Kidney glomerular epithelial cell (primary cell): ENCODE measurements around the gene POU6F2.

ENCODE experiments used
- DNase-seq: peaks from one replicate; lab custom pipeline; 2025; lab: John Stamatoyannopoulos, UW

Gene POU6F2

DNA sequence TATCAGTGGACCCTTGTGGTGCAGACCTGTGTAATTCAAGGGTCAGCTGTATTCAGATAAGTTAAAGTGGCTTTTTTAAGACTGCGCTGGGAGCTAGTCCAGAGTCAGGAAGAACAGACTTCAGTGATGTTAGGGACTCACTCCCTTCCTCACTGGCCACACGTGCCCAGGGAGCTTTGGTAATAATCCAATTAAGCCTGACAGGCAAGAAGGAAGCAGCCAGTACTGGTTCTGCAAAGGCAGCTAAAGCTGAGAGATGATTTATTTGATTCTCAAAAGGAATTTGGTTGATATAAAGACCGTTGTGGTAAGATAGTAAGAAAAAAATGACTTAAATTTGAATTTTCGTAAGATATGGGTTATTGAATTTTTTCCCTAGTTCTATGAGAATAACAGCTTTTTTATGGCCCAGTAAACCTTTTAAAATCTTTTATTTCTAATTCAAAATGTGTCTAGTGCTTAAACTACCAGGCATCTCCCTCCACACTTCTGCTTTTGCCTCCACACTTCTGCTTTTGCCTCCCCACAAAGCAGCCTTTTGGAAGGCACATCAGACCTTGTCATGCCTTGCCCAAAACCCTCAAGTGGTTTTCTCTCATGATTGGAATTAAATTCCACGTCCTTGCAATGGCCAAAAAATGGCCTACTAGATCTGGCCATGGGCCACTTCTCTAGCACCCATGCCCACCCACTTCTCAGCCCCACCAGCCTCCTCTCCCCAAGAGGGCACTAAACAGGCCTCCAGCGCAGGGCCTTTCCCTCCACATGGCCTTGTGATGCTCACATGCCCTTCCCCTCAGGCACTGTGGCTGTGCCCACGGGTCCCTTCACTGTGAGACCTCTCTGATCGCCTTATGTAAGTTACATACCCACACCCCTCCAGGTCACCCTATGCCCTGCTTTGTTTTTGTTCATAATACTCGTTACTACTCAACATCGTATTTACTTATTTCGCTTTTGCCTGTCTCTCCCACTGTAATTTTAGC lies 92.5 kb downstream of the POU6F2 start:
- DNase-seq = no peak

DNA sequence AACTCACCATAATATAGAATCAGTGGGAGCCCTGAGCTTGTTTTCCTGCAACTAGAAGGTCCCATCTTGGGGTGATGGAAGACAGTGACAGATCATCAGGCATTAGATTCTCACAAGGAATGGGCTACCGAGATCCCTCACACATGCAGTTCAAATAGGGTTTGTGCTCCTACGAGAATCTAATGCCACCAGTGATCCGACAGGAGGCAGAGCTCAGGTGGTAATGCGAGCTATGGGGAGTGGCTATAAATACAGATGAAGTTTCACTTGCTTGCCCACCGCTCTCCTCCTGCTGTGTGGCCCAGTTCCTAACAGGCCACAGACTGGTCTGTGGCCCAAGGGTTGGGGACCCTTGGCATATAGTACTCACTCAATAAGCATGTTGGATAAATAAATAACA lies 93.4 kb downstream of the POU6F2 start:
- no peak for DNase-seq

DNA sequence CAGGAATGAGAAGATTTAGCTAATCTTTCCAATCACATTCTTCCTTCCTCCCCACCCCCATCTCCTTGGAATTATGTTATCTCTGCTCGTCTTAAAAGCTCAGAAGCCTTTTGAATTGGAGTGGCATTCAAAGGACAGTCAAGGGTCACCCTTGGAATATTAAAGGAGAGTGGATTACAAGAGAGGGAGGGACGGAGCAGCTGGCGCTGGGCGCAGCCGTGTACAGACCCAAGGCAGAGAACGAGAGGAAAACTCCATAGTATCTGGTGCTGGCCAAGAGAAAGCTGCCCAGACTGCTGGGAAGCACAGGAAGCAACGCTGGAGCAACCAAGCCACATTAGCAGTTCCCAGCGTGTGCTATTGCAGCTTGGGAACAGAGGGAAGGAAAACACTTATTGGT lies 95.7 kb downstream of the POU6F2 start:
- no peak for DNase-seq

DNA sequence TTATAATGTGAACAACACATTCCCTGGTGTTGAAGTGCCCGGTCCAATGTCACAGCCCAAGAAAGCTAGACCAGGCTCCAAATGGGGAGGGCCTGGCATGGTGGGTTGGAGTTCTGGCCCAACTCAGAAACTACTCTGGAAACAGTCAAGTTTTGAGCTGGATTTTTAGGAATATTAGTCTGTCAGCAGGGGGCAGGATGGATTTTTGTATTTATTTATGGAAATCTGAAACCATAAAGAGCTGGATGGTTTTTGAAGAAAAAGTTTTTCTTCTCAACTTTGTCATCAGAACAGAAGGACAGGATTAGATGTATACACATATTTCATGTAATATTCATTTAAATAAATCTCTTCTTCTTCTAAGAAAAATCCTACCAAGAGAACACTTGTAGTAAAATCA lies 97.5 kb downstream of the POU6F2 start:
- DNase-seq = no peak

DNA sequence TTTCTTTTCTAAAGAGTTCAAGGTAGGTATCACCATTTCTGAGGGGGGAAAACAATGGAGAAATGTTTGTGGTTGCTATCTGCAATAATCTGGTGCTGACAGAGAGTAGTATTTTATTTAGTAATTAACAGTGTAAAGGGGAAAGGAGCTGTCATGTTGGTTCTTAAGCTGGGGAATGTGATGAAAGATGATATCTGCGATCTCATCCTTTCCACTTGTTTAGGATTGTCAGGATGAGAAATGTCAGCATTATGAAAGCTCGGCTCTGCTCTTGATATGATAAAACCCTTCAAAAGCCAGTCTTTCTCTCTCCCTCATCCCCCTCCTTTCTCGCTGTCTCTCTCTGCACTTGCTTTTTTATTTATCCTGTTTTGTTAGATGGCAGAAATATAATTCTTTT lies 106.1 kb downstream of the POU6F2 start:
- DNase-seq = no peak

DNA sequence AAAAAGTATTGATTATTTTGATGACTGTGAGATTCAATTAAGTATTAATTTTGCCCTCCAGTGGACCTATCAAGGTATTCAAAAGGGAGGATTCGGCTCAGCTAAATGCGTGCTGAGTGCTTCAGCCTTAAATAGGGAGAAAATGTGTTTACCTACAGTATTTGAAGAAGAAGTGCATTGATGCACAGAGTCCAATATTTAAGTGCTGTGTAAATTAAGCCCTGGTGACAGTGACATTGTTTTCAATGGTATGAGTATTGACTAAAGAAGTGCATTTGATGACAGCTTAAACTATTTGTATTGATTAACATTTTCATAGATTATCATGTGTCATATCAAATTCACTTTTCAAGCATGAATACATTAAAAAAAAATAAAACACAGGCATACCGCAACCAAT lies 106.6 kb downstream of the POU6F2 start:
- DNase-seq = no peak

DNA sequence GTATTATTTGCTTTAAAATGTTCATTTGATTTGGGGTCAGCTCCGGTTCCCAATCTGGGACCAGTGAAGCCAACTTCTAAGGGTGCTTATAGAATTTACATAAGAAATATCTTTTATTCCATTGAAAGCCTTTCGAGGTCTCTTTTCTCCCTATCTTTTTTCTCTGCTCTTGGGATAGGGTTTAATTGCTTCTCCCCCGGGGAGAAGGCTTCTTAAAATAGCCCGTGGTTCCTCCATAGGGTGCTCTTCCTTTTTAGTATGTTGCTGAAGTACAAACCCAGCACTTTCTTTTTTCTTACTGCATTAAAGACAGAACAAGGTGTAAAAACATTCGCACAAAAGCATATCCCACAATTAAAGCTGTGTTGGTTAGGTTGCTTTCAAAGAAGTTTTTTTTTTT lies 107.5 kb downstream of the POU6F2 start:
- no peak for DNase-seq

DNA sequence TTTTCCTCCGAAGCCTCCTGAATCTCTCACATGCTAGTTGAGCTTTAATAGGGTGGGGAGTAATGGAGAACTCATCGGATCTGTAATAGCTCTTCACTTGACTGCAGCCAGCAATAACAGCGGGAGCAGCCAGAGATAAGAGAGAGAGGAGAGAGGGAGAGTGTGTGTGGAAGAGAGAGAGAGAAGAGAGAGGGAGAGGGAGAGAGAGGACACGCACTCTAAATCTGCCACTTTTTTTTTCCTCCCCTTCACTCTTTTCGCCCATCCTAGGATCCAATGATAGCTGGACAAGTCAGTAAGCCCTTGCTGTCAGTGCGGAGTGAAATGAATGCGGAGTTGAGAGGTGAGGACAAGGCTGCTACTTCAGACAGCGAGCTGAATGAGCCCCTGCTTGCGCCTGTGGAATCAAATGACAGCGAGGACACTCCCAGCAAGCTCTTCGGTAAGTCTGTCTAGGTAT lies 107.9 kb downstream of the POU6F2 start:
- peak; percentile 19 for DNase-seq

DNA sequence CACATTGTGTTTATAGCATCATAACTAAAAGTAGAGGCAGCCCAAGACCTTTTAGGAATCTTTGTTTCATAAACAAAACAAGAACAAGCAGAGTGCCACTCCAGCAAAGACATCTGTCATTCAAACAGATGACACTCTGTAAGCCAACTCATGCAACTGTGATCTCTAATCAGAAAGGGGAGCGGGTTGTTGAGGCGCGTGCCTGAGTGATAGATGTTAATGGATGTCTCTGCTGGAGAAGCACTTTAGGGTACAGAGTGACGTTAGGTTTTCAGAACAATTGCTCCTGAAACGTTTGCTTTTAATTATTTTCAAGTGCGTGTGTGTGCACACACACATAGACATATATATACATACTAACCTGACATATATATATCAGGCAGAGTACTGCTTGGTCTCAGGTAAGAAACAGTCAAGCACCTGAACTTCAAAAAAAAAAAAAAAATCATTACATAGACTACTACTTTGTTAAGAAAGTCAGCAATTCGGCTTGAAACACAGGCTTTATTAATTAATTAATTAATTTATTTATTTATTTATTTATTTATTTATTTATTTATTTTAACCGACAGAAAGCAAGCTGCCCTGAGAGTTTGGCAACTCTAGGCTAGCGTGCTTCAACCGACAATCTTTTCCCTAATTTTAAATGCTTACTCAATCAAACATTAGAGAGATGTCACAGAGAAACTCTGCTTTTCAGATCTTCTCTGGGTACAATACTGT lies 109.1 kb downstream of the POU6F2 start:
- no peak for DNase-seq

DNA sequence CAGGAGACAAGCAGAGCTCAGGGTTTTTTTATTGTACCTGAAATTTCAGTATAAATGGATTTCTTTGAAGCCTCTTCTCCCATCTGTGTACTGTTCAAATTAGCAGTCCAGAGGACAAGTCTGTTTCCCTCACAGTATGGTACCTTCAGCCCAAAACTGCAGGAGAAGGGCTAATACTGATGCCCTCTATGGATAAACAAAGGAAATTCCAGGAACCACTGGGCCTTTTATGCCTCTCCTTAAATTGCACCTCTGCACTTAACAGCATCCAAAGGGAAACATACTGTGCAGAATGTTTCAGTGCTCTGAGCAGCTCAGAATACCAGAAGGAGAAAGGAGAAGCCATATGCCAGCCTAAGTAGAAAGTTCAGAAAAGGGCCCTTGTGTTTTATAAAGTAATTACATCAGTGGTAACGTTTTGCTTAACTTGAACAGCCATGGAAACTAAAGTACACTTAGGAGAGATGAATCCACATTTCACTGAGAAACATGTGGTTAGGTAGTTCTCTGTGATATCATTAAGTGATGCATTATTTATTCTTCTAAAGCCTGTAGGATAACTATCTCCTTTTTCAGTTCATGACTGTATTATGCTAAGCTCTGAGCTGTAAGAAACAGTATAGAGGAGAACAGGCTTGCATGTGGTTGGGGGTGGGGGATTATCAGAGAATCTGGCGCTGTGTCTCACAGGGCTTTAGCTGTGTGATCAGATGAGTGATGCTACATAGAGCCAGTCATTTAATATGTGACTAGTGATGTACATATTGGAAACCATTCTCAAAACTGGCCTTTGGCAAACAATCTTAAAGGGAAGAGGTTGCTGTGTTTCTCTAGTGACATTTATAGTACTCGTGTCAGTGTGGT lies 111.3 kb downstream of the POU6F2 start:
- DNase-seq = no peak

DNA sequence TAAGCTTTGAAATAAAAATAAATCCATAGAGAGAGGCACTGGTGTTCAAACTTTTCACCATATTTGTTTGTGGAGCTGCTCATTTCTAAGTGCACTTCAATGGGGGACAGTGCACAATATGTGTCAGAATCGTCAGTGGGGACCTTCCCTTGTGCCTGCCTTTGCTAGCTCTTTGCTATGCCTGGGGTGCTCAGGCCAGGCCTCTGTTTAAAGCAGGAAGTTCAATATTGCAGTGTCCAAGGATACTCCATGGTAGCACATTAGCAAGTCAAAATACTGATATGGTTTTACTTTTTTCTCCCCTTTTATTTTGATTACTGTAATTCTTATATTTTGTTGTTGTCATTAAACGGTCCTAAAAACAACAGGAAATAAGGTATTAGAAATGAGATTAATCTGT lies 113.4 kb downstream of the POU6F2 start:
- DNase-seq = no peak

DNA sequence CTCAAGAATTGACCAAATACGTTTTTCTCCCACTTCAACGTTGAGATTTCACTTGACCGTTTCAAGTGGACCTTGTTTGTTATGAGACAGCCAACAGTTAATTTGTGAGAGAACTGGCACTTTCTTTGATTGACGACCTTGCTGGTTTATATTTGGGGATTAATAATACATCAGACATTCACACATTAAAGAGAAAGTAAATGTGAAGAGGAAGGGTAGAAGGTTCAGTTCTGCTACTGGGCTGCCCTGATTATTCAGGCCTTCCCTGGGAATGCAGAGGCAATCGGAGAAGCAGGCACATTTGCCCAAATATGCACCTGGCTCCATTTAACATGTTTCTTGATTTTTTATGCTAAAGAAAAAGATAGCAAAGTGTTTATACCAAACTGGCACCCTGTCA lies 114.1 kb downstream of the POU6F2 start:
- no peak for DNase-seq

DNA sequence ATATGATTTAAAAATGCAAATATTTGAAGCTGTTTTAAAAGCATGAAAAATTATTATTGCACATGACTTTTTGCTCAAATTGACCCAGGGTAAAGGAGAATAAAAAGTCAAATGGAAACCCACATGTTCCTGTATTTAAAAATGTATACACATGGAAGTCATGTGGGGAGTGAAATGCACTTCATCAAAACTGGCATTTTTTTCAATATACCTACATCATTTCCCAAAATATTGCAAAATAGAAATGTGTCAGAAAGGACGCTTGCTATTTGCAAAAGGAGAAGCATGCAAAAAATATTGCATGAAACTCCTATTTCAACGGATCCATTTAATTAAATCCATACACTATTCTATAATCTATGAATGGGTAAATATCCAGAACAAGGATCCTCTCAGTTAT lies 117.0 kb downstream of the POU6F2 start:
- no peak for DNase-seq

DNA sequence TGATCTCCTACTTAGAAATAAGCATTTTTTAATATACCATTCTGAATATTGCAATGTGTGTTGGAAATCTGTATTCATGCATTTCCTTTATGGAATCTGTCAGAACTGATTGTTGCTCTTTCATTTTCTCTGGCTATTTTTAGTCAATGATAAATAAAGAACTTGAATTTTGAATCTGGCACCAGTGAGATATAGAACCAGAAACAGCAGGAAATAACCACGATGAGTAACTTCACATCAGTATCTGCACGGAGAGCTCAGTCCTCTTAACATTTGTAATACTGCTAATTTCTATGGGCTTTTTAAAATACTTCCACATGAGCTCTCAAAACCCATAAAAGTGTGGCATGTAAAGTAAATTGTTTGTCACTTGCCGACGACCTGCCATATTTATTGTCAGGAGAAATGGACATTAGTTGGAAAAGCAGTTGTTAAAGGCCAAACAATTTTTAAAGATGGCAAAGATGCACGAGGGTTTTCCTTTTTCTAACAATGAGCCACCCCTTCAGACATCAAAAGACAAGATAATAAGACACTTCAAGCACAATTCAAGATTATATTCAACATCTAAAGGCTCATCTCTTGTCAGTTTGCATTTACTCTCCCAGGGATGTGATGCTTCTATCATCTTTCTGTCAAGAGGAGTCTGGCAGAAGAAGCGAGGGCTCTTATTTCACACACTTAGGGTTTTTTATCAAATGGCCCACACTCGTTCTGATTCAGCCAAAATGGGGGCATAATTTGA lies 118.3 kb downstream of the POU6F2 start:
- no peak for DNase-seq

DNA sequence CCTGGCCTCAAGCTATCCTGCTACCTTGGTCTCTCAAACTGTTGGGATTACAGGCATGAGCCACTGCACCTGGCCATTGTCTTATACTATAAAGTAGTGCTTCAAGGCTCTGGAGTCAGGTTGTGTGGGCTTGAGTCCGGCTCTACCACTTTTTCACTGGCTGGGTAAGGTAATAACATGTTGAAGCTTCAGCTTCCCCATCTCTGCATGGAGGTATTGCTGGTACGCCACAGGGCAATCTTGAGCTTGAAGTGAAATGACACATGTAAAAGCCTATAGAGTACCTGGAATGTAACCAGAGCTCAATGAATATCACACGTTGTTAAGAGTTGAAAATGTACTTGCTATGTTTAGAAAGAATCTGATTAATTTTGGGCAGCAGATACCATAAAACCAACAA lies 120.8 kb downstream of the POU6F2 start:
- no peak for DNase-seq

DNA sequence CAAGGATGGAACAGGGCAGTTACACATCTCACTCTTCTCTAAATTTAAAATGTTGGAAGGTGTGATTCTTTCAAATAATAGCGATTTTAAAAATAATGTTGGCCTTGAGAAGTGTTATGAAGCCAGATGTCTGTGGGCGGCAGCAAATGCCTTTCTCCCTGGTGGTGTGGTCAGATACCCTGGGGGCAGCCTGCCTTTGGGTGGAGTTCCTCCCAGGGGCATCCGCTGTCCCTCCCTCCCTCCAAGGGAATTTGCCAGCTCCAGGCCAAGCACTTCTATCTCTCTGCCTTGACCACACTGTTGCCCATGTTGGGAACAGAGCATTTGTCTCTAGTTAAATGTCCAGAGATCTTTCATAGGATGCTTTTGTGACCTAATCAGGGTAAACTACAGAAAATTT lies 121.4 kb downstream of the POU6F2 start:
- DNase-seq = no peak

DNA sequence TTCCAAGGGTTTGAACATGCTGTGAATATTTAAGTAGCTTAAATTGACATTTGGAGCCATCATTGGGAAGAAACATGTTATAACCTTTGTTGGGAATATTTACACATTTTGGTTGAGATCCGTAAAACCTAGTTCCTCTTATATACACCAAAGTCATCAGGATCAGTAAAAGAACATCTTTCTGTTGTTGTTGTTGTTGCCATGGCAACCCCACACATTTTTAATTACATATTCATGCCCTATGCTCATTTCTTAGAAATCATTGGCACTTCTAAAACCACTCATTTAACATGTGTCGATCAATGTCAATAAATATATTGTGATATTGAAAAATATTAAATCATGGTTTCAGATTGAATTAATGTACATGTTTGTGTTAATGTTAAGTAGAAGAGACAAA lies 122.6 kb downstream of the POU6F2 start:
- DNase-seq = no peak

DNA sequence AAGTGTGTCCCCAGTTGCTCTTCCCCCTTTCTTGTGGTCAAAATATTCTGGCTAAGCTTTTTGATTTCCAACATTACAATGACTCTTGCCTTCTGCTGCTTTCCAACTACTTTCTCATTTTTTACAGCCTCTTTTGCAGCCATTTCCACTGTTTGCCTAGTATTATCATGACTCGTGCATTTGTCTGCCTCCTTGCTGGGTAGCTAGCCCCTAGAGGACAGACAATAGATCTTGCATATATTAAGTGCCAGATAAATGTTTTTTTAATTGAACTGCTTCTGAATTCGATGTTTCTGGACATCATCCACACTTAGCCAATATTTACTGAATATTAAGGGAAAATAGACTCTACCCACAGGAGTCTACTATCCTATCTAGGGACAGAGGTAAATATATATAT lies 124.5 kb downstream of the POU6F2 start:
- no peak for DNase-seq

DNA sequence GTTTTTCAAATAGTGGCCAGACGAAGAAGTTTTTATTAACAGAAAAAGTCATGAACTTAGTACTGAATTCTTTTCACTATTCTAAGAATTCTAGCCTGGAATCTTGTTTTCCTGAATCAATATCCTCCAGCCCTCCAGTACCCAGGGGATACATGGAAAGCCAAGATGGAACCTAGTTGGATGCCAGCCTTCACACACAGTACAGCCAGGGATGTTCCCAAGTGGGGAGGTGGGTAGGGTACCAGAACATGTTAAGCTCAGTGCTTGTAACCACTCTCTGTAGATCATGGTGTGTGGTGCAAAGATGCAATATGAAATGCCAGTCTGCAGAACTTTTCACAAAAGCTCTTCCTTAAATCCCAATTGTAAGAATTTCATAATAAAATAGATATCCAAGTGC lies 128.0 kb downstream of the POU6F2 start:
- DNase-seq = no peak

DNA sequence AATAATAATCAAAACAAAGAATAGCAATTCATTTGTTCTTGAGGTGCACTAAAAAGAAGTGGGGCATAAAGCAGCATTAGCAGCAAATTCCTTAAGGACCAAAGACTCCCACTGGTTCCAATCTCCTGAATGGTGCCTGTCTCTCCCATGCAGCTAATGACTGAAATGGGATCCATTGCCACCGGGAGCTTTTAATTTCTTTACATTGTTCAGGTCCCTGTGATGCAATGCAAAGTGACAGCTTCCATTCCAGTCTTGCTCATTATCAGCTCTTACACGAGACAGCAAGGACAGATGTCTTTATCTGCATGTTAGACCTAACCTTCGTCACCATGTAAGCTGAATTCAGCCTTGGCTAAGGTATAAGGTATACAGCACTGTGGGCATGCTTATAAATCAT lies 148.1 kb downstream of the POU6F2 start:
- DNase-seq = no peak

DNA sequence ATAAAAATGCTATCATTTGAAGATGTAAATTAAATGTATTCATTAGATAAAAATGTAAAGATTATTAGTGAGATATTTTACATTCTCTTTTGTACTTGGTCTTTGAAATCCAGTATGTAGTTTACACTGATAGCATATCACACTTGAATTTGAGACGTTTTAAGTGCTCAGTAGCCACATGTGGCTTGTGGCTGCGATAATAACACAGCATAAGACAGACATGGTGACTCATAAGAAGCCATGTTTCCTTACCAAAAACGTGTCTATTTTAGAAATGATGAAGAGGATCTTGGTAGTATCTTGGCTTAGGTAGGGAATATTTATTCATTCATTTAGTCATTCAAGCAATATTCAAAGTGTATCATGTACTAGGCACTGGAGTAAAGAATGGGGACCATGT lies 149.3 kb downstream of the POU6F2 start:
- no peak for DNase-seq
